HG03196 (cell line): ENCODE data around the gene FGG.

Source experiments
- ATAC-seq: cut with Tn5 transposase; IDR thresholded peaks from one replicate; pipeline ENCODE4 v1.9.1; 2021; ENCODE audit not compliant: unreplicated experiment

The FGG gene

DNA sequence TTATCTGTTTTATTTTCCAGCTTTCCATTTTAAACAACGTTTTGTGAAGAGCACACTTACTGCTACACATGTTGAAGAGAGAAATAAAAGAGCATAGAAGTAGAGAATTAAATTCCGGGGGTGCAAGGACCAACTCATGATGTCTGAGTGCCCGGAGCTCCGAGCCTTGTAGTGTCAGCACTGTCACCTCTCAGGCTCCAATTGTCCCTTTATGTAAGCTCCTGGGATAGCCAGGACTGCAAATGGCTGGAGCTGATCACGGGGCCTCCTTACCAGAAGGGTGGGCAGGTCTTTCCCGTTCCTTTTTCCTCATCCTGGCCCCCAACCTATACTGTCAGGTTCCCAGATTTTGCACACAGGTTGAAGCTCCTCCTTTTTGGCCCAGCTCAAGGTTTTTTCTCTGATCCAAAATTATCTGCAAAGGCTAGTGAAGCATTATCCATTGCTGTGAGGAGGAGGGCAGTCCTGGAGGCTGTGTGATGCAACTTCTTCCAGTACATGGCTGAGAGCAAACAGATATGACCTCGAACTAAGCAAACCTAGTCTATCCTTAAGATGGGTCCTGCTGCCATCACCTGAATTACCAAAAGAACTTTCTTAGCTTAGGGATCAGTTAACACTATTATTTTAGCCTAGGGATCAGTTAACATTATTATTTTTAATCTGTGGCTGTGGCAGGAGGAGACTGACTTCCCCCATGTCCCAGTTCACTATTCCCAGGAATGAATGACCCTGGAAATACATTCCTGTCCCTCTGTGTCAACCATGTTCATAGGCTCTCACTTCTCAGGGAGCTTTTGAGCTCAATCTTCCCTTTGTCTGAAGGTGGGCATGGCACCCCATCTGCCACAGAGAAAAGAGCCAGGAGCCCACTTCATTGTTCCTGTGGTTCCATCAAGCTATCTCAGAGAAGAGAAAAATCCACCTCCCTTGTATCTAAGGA is at the start of gene FGG:
TSS of gene FGG (minus strand) at position 185 of the 943 bp plus-strand sequence. CDS start at position 138, 47 bp downstream.
- no peak for ATAC-seq

- no peak for ATAC-seq
These were observed 47.6 kb upstream of the FGG start for GRCh38 chr4:154660052-154660451.

- ATAC-seq = no peak
These were observed 46.4 kb upstream of the FGG start for GRCh38 chr4:154658680-154659405.

DNA sequence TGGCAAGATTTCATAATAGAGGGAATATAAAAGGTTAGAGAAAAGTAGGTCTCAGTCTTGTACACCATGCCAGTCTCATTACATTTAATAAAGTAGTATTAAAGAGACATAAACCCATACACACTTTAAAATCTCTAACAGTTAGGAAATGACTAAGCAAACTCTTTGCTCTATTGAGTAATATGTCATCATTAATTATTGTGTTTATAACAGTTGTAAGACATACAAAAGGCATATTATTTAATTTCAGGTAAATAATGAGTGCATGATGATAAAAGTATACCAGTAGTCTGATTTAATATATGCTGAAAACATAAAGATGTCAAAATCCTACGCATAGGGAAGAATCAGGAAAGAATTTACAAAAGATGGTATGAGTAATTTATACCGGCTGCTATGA is 31.0 kb upstream of the FGG start:
- ATAC-seq = no peak

DNA sequence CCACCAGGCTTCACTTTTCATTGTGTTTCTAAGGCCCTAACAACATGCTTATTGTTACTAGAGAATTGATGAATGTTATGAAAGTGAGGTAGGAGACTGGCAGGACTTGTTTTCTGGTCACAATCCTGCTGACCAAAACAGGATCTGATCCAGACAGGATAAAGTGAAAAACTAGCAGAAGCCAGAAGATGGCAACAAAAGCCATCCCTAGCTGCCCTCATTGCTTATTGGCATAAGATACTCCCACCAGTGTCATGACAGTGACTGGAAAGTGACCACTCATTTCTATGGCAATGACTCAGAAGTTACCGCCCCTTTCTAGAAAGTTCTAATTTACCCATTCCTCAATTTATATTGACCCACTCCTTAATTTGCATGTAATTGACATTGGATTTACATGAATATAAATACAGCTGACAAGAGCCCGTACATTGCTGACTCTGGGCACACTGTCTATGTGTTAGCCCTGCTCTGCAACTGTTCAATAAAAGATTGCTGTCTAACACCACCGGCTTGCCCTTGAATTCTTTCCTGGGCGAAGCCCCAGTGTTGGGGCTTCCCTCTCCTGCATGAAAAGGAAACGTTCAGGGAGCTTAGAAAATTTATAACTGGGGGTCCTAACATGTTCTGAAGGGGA is 30.0 kb upstream of the FGG start:
- ATAC-seq = no peak

DNA sequence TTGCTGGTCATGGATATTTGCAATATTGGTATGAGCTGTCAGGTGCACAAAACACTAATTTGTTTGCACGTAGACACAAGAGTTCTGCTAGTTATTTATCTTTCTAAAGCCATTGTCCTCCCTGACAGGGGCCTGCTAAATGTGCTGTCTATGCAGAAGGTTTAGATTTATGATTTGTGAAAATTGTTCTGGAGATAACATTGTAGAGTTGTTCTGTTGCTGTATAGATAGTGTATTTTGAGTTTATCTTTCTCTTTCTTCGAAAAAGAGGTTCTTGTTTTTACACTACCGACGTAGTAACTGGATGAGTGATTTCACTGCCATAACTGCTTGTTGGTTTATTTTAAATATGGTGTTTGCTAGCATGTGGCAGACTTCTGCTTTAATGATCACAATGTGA is 28.5 kb upstream of the FGG start:
- no peak for ATAC-seq

GRCh38 chr4:154634058-154634457 is 21.6 kb upstream of the FGG start:
- no peak for ATAC-seq

- ATAC-seq = no peak
These were observed 19.4 kb upstream of the FGG start for GRCh38 chr4:154631828-154632227.

GRCh38 chr4:154630324-154630723 is 17.9 kb upstream of the FGG start:
- no peak for ATAC-seq

DNA sequence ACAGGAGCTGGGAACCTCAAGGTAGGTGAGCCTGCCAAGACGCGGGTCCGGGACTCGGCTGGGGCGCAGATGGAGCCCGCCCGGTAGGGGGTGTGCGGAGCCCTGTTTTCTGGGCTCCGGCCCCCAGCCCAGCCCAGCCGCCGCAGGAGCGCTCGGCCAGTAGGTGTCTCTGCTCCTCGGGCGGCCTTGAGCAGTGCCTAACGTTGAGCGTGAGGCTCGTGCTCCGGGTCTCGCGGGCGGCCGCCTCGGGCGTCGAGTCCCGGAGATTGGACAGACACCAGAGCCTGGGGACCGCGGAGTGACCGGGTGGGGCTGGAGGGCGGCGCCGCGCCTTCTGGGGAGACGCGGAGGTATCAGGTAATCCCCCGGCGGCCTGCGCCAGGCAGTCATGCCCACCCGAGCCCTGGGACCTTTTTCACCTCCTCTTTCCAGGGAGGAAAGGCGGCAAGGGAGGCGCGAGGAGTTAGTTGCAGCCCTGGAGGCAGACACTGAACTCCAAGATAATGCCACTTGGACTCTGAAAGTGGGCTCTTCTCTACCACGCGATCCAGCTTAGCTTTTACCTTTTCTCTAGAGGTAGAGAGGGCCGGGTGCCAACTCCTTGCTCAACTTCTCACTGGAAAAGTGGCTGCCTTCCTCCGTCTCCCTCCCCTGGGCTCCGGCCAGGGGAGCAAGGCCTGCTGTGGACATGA is 14.5 kb upstream of the FGG start:
- ATAC-seq = peak; percentile 97

DNA sequence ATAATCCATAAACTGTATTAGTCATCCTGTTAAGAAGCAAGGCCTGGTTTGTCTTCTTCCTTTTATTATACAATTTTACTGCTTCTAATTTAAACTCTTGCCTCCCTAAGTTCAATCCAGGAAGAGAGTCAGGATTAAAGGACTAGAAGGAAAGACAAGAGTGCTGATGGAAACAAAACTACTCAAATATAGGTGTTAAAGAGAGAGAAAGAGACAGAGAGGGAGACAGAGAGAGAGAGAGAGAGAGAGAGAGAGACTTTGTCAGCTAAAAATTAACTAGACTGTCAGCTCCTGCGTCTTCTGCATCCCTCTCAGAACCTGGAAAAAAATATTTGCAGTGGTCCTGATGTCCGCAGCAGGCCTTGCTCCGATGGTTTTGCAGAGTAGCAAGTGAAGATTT is 13.5 kb upstream of the FGG start:
- no peak for ATAC-seq

GRCh38 chr4:154623995-154624394 is 11.5 kb upstream of the FGG start:
- ATAC-seq = no peak

DNA sequence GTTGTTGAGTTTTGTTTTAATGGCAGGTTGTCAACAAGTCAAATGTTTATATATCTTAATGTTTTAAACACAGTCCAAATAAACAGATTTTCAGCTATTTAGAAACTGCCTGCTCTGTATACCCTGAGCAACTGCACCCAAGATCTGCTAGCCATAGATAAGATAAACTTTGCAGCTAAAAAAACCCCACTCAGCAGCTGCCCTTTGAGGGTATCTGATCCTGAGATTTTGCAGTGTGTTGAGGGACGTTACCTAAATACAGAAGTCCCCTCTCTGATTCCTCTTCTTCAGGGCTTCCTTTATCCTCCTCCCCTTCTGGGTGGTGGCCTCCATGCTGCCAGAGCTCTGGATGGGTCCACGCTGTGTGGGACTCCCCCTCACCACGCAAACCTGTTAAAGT is 11.0 kb upstream of the FGG start:
- no peak for ATAC-seq

DNA sequence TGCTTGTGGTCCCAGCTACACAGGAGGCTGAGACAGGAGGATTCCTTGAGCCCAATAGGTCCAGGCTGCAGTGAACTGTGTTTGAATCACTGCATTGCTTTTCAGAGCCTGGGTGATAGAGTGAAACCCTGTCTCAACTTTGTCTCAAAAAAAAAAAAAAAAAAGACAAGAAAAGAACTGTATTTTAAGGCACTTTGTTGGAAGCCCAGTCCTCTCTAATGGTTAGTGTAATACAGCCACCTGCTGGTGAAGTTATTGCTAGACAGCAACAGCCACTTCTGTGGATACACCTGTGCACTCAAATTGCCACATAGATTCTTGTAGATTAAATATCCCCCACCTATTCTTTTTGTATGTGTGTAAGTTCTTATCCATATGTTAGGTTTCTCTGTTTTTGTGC is 10.1 kb upstream of the FGG start:
- no peak for ATAC-seq

GRCh38 chr4:154620111-154620510 is 7.7 kb upstream of the FGG start:
- no peak for ATAC-seq

DNA sequence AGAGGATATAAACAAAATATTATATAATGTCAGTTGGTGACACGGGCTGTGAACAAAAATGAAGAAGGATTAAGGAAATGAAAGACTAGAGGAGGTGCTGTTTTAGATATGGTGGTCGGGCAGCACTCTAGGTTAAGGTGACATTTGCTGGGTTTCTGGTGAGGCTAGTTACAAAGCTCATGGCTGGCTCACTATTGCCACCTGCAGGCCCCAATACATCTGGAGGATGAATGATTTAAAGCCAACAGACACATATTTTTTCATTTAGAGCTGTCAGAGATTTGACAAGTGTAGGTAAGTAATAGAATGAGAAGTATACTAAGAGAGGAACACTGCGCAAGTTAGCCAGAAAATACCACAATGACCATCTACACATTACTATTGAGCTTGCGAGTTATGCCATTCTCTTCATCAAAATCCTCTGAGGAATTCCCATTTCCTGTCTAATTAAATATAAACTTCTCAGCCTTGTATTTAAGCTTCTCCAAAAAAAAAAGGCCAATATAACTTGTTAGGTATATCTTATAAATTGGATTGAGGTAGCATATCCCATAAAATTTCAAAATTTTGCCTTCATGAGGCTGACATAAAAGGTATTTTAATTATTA is 6.4 kb upstream of the FGG start:
- peak; percentile 69 for ATAC-seq

- ATAC-seq = no peak
These were observed 5.4 kb upstream of the FGG start for GRCh38 chr4:154617820-154618317.

GRCh38 chr4:154616731-154617130 is 4.3 kb upstream of the FGG start:
- peak; percentile 96 for ATAC-seq

DNA sequence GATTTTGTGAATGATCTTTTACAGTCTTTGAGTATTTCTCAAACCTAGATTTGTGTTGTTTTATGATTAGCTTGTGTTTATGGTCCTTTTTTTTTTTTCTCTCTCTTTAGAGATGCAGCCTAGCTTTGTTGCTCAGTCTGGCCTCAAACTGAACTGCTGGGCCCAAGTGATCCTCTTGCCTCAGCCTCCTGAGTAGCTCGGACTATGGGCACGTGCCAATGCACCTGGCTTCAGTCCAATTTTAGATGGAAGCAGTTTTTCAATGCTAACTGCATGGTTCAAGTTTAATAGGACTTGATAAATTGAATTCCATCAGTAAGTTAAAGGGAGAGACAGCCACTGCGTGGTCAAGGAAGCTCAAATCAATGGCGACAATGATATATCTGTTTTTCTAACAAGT is 3.8 kb upstream of the FGG start:
- ATAC-seq = peak; percentile 4

- ATAC-seq = no peak
These were observed 2.8 kb upstream of the FGG start for GRCh38 chr4:154615211-154615610.
